Right lobe of liver (tissue), 4 donors: ENCODE results near the gene TMEM147.

Source experiments
- POLR2A ChIP-seq: fragments of 450-650 bp; IDR thresholded peaks from one replicate; pipeline ENCODE4 v1.6.1; 2017; ENCODE audit warnings: antibody characterized with exemption, mild to moderate bottlenecking
- TF ChIP-seq, protein P1 (sequence below), 4 donors: fragments of 200-600 bp in 3 of 4; fragments of 450-650 bp in 1 of 4; IDR thresholded peaks; one replicate each; pipeline versions ENCODE4 v1.5.1 to v1.8.0; 2016 to 2022; ENCODE audit warnings: antibody characterized with exemption in 4 of 4, mild to moderate bottlenecking in 2 of 4
- donor health status: DM: no; HTN: no; CAD: no.
- donor health status: DM: no; HTN: no; CAD: no.
- donor health status: DM: no; HTN: yes; CAD: no.

DNA sequence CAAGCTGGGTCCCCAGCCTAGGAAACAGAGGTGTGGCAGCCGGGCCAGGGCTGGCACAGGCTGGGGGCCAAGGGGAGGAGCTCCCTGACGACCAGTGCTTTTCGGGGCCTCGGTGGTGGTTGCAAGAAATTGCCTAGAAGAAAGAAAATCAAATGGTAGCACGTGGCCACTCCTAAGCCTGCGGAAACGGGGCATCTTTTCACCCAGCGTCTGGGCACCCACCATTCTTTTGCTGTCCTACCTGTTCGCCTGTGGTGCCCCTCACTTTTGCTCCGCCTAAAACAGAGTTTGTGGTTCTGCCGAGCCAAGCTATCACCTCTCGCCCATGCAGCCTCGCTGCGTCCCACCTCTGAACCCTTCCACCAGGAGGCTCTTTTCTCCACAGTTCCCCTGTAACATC is 48.0 kb upstream of the TMEM147 start:
- no peak for TF ChIP-seq POLR2A
- TF ChIP-seq, protein P1, sequence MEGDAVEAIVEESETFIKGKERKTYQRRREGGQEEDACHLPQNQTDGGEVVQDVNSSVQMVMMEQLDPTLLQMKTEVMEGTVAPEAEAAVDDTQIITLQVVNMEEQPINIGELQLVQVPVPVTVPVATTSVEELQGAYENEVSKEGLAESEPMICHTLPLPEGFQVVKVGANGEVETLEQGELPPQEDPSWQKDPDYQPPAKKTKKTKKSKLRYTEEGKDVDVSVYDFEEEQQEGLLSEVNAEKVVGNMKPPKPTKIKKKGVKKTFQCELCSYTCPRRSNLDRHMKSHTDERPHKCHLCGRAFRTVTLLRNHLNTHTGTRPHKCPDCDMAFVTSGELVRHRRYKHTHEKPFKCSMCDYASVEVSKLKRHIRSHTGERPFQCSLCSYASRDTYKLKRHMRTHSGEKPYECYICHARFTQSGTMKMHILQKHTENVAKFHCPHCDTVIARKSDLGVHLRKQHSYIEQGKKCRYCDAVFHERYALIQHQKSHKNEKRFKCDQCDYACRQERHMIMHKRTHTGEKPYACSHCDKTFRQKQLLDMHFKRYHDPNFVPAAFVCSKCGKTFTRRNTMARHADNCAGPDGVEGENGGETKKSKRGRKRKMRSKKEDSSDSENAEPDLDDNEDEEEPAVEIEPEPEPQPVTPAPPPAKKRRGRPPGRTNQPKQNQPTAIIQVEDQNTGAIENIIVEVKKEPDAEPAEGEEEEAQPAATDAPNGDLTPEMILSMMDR (IDR thresholded peaks at IDR 0.05) = no peak
